Adrenal gland (tissue), 5 donors: ENCODE data around the gene CTBP2.

Experiments
- POLR2A ChIP-seq, 2 donors: fragments of 450-650 bp; IDR thresholded peaks; one replicate each; pipeline ENCODE4 v1.6.1; 2017; ENCODE audit warnings: antibody characterized with exemption in 2 of 2, mild to moderate bottlenecking in 2 of 2, moderate library complexity in 1 of 2
- TF ChIP-seq, protein P1 (sequence below), 6 experiments: fragments of 450-650 bp in 4 of 6; fragments of 200-600 bp in 2 of 6; sonication (generic) in 1 of 6; IDR thresholded peaks; 1 replicate in 5 of 6; 2 replicates in 1 of 6; pipeline versions ENCODE4 v1.5.1 to v1.8.0; 2016 to 2021; ENCODE audit warnings: antibody characterized with exemption in 6 of 6, mild to moderate bottlenecking in 2 of 6, moderate library complexity in 1 of 6
- donor health status: DM: no; HTN: no; CAD: no.

DNA sequence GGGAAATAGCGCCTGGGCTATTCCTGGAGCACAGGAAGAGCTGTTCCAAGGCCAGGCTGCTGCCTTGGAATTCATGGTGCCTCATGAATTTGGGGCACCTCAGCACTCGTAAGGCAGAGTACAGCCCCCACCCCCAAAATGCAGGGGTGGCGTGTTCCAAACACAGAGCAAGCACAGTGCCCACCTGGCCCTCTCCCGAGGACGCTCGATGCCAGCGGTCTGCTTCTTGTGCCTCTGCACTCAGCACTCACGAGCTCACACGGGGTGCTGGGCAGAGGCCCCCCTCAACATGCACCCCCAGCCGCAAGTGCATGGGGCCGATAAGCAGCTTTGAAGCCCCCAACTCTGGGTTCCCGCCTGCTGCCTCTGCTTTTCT, 158.3 kb downstream of the CTBP2 start:
- no peak for TF ChIP-seq POLR2A (IDR thresholded peaks at IDR 0.05)
- TF ChIP-seq, protein P1, sequence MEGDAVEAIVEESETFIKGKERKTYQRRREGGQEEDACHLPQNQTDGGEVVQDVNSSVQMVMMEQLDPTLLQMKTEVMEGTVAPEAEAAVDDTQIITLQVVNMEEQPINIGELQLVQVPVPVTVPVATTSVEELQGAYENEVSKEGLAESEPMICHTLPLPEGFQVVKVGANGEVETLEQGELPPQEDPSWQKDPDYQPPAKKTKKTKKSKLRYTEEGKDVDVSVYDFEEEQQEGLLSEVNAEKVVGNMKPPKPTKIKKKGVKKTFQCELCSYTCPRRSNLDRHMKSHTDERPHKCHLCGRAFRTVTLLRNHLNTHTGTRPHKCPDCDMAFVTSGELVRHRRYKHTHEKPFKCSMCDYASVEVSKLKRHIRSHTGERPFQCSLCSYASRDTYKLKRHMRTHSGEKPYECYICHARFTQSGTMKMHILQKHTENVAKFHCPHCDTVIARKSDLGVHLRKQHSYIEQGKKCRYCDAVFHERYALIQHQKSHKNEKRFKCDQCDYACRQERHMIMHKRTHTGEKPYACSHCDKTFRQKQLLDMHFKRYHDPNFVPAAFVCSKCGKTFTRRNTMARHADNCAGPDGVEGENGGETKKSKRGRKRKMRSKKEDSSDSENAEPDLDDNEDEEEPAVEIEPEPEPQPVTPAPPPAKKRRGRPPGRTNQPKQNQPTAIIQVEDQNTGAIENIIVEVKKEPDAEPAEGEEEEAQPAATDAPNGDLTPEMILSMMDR (IDR thresholded peaks at IDR 0.05), result no peak
